Hepatocyte (in vitro differentiated cells): ENCODE data around the gene LCE1B. TPM values are rescaled to one million over a fixed set of nuclear protein-coding genes. Genes with fewer than 3 reads are reported as not detected.

ENCODE experiments used
- DNase-seq: peaks from one replicate; pipeline ENCODE4 v3.0.0-alpha.2; 2016; ENCODE audit warnings: low spot score
- H2AFZ ChIP-seq: fragments of 200-600 bp; sonication (generic); 2 replicates; pipeline ENCODE4 v1.6.0; 2016; ENCODE audit warnings: antibody characterized with exemption, mild to moderate bottlenecking
- H3K27ac ChIP-seq: fragments of 200-600 bp; sonication (generic); 2 replicates; pipeline ENCODE4 v1.5.1; 2016; ENCODE audit warnings: mild to moderate bottlenecking
- H3K27me3 ChIP-seq: fragments of 200-600 bp; sonication (generic); 2 replicates; pipeline ENCODE4 v1.6.1; 2016
- H3K36me3 ChIP-seq: fragments of 200-600 bp; sonication (generic); replicated peaks from 2 replicates; pipeline ENCODE4 v1.5.1; 2016; ENCODE audit warnings: low read depth; ENCODE audit not compliant: insufficient read depth
- H3K4me1 ChIP-seq: fragments of 200-600 bp; sonication (generic); 2 replicates; pipeline ENCODE4 v1.5.1; 2016; ENCODE audit warnings: mild to moderate bottlenecking, moderate library complexity; ENCODE audit not compliant: insufficient read depth
- H3K4me2 ChIP-seq: fragments of 200-600 bp; sonication (generic); 2 replicates; pipeline ENCODE4 v1.6.0; 2016
- H3K4me3 ChIP-seq: fragments of 200-600 bp; sonication (generic); 2 replicates; pipeline ENCODE4 v1.5.1; 2016; ENCODE audit warnings: mild to moderate bottlenecking
- H3K79me2 ChIP-seq: fragments of 200-600 bp; sonication (generic); 2 replicates; pipeline ENCODE4 v1.6.0; 2017; ENCODE audit warnings: mild to moderate bottlenecking
- H3K9me2 ChIP-seq: fragments of 200-600 bp; sonication (generic); replicated peaks from 2 replicates; pipeline ENCODE4 v1.6.0; 2017; ENCODE audit warnings: mild to moderate bottlenecking; ENCODE audit not compliant: insufficient read depth
- H3K9me3 ChIP-seq: fragments of 200-600 bp; sonication (generic); 2 replicates; pipeline ENCODE4 v1.5.1; 2016; ENCODE audit warnings: low read depth, mild to moderate bottlenecking
- H4K20me1 ChIP-seq: fragments of 200-600 bp; sonication (generic); 2 replicates; pipeline ENCODE4 v1.6.0; 2016; ENCODE audit warnings: mild to moderate bottlenecking; ENCODE audit not compliant: insufficient read depth, poor library complexity, severe bottlenecking
- EZH2 ChIP-seq: fragments of 200-600 bp; sonication (generic); IDR thresholded peaks from 2 replicates; pipeline ENCODE4 v1.6.1; 2016; ENCODE audit warnings: antibody characterized with exemption, mild to moderate bottlenecking, borderline replicate concordance
- EZH2phosphoT487 ChIP-seq: fragments of 200-600 bp; sonication (generic); IDR thresholded peaks from one replicate; pipeline ENCODE4 v1.6.1; 2018; ENCODE audit warnings: antibody characterized with exemption, mild to moderate bottlenecking, low read depth, moderate library complexity; ENCODE audit not compliant: unreplicated experiment, severe bottlenecking
- WGBS: methylation state at CpG from one replicate; pipeline ENCODE4 v1.1.6; 2016; ENCODE audit warnings: low lambda C conversion rate; ENCODE audit errors: missing lambda C conversion rate; 5-methylcytosine and 5-hydroxymethylcytosine counted together
- polyA plus RNA-seq: library from polyadenylated mRNA; unstranded; fragments of >200 nt; fragmentation: Nextera tagmentation; extraction: Ambion mirVana; gene quantifications from 2 replicates; pipeline ENCODE4 v1.2.1, GENCODE V29; 2016
- total RNA-seq: library from RNA; depleted of rRNA; stranded (reverse); fragments of >200 nt; gene quantifications from 2 replicates; pipeline ENCODE4 v1.2.3, GENCODE V29; 2014
- TF ChIP-seq, protein P1 (sequence below): fragments of 200-600 bp; sonication (generic); IDR thresholded peaks from 2 replicates; pipeline ENCODE4 v1.5.1; 2016; ENCODE audit warnings: antibody characterized with exemption, mild to moderate bottlenecking; ENCODE audit not compliant: poor library complexity

Gene LCE1B, protein sequence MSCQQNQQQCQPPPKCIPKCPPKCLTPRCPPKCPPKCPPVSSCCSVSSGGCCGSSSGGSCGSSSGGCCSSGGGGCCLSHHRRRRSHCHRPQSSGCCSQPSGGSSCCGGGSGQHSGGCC
- total RNA-seq: not detected in 2 replicates
- polyA plus RNA-seq: not detected in 2 replicates

DNA sequence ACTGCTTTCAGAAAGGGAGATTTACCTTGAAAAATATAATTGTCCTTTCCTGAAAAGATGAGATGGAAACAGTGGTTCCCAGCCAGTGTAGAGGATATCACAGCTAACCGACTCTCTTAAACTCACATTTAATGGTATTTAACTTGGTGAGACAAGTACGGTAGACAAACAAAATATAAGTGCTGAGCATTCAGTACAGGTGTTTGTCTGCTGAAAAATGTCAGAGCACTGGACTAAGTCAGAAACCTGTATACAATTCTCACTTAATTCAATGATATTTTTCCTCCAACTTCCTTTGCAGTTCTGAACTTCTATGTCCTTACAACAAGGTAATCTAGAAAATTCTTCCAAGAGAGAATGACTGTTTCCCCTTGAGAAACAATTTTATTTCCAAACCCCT lies at the start of gene LCE1B:
Gene LCE1B (plus strand): TSS at position 301 of the 400 bp plus-strand sequence. CDS start 476 bp downstream, outside the sequence.
- Histone ChIP-seq H3K27me3 (no peaks in the 10 kb centered on the region), H3K9me3 (no peaks in the 10 kb centered on the region), H3K9me2 (no peaks in the 10 kb centered on the region), H3K79me2 (no peaks in the 10 kb centered on the region), H3K4me2 (no peak within 1 kb of the TSS), H3K27ac (no peak within 1 kb of the TSS), H3K36me3 (no peaks in the 10 kb centered on the region), H2AFZ (no peak within 1 kb of the TSS), H3K4me1 (no peaks in the 10 kb centered on the region), H3K4me3 (no peak within 1 kb of the TSS), H4K20me1 (no peaks in the 10 kb centered on the region)
- WGBS: 86% methylated on average over 2 of the region's 2 CpGs
- TF ChIP-seq EZH2phosphoT487 (no peak), EZH2 (no peak)
- TF ChIP-seq, protein P1, sequence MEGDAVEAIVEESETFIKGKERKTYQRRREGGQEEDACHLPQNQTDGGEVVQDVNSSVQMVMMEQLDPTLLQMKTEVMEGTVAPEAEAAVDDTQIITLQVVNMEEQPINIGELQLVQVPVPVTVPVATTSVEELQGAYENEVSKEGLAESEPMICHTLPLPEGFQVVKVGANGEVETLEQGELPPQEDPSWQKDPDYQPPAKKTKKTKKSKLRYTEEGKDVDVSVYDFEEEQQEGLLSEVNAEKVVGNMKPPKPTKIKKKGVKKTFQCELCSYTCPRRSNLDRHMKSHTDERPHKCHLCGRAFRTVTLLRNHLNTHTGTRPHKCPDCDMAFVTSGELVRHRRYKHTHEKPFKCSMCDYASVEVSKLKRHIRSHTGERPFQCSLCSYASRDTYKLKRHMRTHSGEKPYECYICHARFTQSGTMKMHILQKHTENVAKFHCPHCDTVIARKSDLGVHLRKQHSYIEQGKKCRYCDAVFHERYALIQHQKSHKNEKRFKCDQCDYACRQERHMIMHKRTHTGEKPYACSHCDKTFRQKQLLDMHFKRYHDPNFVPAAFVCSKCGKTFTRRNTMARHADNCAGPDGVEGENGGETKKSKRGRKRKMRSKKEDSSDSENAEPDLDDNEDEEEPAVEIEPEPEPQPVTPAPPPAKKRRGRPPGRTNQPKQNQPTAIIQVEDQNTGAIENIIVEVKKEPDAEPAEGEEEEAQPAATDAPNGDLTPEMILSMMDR: no peak
- DNase-seq: no peak

DNA sequence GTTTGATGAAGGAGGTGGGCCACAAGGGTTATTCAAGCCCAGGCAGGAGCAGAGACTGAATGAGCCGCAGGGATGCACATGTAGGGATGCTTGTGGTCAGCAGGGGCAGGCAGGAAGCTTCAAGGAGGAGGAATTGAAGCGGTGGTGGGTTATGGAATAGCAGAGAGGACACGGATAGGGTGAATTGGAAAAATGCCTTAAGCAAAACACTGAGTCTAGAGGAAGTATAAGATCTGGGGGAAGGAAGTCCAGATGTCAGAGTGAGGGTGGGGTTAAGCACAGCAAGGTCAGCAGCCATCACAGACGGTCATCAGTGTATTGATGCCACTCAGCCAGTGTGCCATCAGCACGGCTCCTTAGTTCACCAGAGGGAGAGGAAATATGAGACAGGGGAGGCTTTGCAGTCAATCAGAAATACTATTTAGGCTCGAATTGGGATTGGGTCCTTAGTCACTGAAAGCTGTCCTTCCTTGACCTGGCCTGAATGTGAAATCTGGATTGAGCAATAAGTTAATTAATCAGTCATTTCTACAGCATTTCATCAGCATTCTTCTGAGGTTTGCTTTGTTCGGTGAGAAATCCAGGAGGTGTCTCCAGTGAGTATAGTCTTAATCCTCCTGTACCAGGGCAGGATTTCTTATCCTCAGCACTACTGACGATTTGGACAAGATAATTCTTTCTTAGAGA lies 42.8 kb upstream of the LCE1B start:
- H3K9me3 ChIP-seq: peaks cover 3% of the 10 kb centered on the region
- no peak for DNase-seq
- H3K27ac ChIP-seq: no peak overlapping the region
- H3K4me3 ChIP-seq: no peak overlapping the region
- no peak overlapping the region for H2AFZ ChIP-seq
- H3K4me2 ChIP-seq: no peak overlapping the region
- no peaks in the 10 kb centered on the region for H3K9me2 ChIP-seq
- H3K4me1 ChIP-seq: no peaks in the 10 kb centered on the region
- no peaks in the 10 kb centered on the region for H3K27me3 ChIP-seq
- 42% methylated on average over 8 of the region's 8 CpGs for WGBS
- no peaks in the 10 kb centered on the region for H3K36me3 ChIP-seq
- H3K79me2 ChIP-seq: no peaks in the 10 kb centered on the region
- no peaks in the 10 kb centered on the region for H4K20me1 ChIP-seq
- TF ChIP-seq EZH2phosphoT487: no peak

DNA sequence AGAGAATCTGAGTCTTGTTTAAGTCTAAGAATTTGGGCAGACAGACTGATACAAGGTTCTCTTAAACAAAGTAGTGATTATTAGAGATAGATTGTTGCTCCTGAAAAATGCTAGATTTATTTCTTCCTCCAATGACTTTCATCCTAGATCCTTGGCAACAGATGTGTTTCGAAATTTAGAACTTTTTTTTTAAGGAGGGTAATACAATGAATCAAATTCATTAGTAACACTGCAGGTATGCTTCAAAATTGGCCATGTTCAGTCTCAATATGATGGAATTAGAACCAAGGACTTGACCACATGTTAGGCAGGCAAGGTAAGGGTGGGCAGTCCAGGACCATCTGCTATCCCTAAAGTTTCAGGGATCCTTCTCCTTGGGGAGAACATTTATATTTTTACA lies 41.4 kb upstream of the LCE1B start:
- Histone ChIP-seq H3K4me1 (no peaks in the 10 kb centered on the region), H3K27me3 (no peaks in the 10 kb centered on the region), H2AFZ (no peak overlapping the region), H3K4me2 (no peak overlapping the region), H3K9me2 (no peaks in the 10 kb centered on the region), H3K27ac (no peak overlapping the region), H3K36me3 (no peaks in the 10 kb centered on the region), H4K20me1 (no peaks in the 10 kb centered on the region), H3K9me3 (peaks cover 5% of the 10 kb centered on the region), H3K4me3 (no peak overlapping the region), H3K79me2 (no peaks in the 10 kb centered on the region)
- DNase-seq: no peak
- WGBS: 38% methylated on average over 1 of the region's 1 CpG
- TF ChIP-seq EZH2 (no peak), EZH2phosphoT487 (no peak)
- TF ChIP-seq, protein P1: no peak

DNA sequence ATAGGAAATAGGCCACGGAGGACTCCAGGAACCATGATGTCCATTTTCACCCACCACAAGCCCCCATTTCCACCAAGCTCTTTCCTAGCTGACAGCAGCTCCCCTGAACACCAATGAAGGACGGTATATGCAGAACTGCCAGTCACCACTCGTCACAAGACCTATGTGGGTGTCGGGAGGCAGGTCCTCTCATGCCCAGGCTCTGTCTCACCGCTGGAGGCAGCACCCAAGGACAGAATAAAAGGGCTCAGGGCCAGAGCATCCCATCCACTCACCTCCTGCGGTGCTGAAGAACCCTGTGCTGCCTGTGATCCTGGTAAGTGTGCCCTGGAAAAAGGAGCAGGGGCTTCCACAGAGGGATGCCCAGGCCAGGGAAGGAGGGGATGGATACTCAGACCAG lies 36.9 kb upstream of the LCE1B start, which contains the start of gene LCE1F:
Gene LCE1F (plus strand): TSS at position 266 of the 400 bp plus-strand sequence. CDS start 1,232 bp downstream, outside the sequence.
- Histone ChIP-seq H3K27ac (no peak within 1 kb of the TSS), H3K4me3 (no peak within 1 kb of the TSS), H3K4me2 (no peak within 1 kb of the TSS), H4K20me1 (no peaks in the 10 kb centered on the region), H3K9me3 (peaks cover 5% of the 10 kb centered on the region), H2AFZ (no peak within 1 kb of the TSS), H3K9me2 (no peaks in the 10 kb centered on the region), H3K79me2 (no peaks in the 10 kb centered on the region), H3K27me3 (no peaks in the 10 kb centered on the region), H3K4me1 (no peaks in the 10 kb centered on the region), H3K36me3 (no peaks in the 10 kb centered on the region)
- WGBS: 37% methylated on average over 6 of the region's 6 CpGs
- TF ChIP-seq EZH2phosphoT487 (no peak), EZH2 (no peak)
- TF ChIP-seq, protein P1: no peak
- DNase-seq: no peak
